HG03442 (cell line): Measurements from ENCODE around the gene PHF3.
A peak's percentile ranks its signal among the peaks of the same experiment; 100 is the strongest.
"Not testable (repeated sequence)": the region's sequence is repeated elsewhere in the genome, so short reads cannot be mapped to it uniquely, and the experiment has no call there.

Experiments
- ATAC-seq: cut with Tn5 transposase; IDR thresholded peaks from one replicate; pipeline ENCODE4 v1.9.1; 2021; ENCODE audit warnings: mild to moderate bottlenecking, moderate library complexity; ENCODE audit not compliant: unreplicated experiment

PHF3 gene

DNA sequence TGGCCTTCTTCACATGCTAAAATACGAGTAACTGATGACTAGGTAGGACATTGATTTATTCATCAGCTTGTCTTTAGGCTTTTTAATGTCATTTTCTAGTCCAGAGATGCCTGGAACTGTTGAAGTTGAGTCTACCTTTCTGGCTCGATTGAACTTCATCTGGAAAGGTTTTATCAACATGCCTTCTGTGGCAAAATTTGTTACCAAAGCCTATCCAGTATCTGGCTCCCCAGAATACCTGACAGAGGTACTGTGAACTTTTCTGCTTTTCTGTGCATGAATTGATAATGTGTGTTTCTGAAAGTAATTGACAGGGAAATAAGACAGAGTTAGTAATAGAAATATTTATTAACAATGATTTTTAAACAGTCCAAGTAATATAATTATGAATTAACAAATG lies 71.0 kb downstream of the PHF3 start:
- no peak for ATAC-seq

DNA sequence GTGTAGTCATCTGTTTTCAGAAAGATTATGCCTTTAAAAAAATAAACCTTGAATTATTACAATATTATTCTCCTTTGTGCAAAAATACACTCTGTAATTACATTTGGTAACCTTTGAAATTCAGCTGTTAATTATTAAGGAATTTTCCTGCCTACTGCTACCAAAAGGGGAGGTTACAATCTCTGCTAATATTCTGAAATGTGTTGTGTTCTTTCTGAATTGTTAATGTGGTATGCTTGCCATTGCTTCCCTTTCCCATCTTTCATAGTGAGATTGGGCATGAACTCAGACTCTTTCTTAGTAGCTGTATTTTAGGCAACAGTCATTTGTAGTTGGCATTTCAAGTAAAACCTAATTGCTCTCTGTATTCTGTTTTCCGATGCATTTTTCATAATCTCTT lies 73.0 kb downstream of the PHF3 start:
- ATAC-seq = no peak

DNA sequence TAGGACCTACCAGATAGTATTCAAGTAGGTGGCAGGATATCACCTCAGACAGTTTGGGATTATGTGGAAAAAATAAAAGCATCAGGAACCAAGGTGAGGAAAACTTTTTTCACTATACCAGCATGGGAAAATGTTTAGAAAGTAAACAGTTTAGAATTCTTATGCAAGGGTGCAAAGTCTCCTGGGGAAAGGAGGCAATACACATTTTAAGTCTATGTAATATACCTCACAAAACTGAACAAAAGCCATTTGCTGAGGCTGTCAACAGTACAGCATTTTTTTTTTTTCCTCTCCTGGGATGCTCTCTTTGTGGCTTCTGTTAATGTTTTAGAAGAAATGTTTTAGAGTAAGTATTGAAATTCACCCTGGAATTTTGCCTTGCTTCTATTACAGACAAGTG lies 73.5 kb downstream of the PHF3 start:
- no peak for ATAC-seq

DNA sequence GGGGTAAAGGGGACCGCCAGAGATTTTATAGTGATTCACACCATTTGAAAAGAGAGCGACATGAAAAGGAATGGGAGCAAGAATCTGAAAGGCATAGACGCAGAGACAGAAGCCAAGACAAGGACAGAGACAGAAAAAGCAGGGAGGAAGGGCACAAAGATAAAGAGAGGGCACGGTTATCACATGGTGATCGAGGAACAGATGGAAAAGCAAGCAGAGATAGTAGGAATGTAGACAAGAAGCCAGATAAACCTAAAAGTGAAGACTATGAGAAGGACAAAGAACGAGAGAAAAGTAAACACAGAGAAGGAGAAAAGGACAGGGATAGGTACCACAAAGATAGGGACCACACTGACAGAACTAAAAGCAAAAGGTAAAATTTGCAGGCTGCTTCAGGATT lies 77.7 kb downstream of the PHF3 start:
- no peak for ATAC-seq

DNA sequence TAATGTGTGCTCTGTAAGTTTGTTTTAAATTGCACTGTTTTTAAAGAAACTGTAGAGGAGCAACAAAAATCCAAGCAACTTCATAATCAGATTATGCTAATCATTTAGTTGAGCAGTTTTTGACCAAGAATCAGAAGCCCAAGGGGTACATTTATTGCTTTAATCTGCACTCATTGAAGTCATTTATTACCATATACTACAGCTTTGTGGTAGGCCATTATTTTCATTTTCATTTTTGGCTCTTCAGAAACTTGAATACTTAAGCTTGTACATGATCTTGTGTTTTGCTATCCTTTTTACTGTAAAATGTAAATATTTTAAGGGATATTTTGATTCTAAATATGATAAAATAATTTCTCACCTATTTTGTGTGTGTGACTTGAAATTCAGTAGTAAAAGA lies 78.5 kb downstream of the PHF3 start:
- no peak for ATAC-seq

DNA sequence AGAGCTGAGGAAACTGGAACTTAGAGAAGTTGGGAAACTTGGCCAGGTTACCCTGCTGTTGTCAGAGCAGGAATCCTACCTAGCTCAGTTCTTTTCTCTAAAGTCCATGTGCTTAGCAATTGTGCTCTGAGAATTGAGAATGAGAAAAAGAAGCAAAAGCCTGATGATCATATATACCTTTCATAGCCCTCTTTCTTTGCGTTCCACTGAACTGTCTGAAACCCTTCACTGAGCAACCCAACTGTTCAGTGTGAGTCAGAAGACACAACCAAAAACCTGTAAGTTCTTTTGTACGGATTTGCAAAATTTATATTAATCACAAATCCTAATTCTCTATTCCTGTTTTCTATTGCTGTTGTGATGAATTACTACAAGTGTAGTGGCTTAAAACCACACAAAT lies 80.6 kb downstream of the PHF3 start:
- ATAC-seq = peak; percentile 60

DNA sequence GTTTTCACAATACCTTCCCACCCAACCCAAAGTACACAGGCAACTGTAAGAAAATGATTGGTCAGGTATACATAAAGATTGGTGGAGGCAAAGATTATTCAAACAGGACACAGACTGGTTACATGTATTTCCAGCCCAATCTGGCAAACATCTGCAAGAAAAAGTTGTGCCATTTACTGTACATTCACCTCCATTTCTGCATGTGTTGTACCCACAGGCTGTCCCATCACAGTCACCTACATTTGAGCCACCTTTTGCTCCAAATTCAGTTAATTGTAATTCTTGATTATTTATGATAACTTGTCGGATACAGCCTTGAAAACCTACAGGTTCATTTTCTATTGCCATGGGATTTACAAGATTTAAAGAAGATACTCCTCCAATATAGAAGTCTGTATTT lies 85.6 kb downstream of the PHF3 start:
- no peak for ATAC-seq

DNA sequence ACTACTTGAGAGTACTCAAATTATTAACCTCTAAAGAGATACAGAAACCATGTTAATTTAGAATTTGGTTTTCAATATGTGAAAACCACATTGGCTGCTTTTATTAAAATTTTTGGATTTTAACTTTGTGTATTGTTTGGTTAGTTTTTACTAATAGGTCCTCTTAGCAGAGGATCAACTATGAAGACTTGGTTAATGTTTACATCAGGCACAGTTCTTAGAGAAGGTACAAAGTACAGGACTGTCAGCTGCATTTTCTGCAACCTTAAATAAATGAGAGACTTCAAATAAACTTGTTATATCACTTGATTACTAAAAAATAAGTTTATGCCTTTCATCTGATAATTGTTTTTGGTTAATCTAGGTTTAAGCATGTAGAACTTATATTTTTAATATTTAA lies 89.1 kb downstream of the PHF3 start:
- ATAC-seq = no peak

DNA sequence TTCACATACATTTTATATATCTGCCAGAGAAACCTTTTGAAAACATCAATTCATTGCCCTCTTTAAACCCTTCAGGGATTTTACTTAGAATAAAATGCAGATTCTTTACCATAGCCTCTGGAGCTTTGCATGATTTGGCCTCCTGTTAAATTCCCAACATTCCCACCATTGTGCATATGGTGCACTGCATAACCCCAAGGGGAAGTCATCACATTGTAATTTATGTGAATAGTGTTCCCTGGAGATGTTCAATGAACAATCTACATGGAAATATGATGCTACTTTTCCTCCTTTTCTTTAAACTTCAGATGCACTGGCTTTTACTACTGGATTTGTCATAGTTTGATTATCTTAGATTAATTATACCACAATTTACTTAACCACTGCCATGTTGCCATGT lies 94.7 kb downstream of the PHF3 start:
- ATAC-seq = no peak

DNA sequence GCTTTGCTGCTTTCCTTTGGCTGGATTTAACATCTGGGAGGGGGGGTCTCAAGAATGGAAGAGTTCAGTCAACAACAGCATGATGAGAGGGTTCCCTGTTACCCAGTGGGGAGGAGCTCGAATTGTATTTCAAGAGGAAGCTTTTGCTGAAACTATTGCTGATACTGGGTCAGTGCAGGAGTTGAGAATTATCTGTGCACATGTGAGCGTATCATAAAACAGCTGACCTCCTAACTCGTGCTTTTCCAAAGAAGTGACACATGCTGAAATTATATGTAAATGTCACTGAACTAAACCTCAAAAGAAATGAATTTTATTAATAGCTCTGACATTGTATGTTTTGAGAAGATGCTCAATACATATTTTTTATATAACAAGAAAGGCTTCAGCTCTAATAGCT lies 96.3 kb downstream of the PHF3 start:
- no peak for ATAC-seq

DNA sequence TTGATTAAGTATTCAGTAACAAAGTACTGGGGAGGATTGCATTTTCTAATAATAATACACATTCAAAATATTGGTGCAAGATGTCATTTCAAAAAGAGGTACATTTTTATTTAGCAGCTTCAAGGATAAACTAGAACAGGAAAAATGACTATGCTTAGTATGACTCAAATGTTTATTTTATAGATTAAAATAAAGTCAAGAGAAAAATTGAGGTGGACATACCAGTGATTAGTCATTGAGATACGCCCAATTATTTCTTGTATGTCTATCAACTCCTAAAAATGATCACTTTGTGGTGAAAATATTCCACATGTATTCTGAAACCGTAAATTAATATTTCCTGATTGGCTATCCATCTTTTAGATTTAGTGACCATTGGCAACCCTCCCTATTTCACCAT lies 96.7 kb downstream of the PHF3 start:
- ATAC-seq = no peak

DNA sequence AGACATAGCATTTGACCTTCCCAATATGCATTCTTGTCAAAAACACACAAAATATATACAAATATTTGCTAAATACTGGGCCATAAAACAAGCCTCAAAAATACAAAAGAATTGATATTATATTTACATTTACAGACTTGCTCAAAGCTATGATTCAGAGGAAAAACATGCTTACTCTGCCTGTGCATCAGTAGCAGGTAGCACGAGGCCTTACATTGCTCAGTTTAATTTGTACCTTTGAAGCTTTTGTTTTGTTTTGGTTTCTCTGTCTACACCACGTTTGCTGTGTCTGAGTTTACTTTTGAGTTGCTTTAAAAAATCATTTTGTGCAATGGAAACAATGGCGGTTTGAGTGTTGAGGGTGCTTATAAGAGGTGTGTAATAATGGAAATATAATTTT lies 99.3 kb downstream of the PHF3 start:
- ATAC-seq = no peak

DNA sequence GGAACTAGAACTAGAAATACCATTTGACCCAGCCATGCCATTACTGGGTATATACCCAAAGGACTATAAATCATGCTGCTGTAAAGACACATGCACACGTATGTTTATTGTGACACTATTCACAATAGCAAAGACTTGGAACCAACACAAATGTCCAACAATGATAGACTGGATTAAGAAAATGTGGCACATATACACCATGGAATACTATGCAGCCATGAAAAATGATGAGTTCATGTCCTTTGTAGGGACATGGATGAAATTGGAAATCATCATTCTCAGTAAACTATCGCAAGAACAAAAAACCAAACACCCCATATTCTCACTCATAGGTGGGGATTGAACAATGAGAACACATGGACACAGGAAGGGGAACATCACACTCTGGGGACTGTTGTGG lies 102.6 kb downstream of the PHF3 start:
- ATAC-seq = not testable (repeated sequence)

DNA sequence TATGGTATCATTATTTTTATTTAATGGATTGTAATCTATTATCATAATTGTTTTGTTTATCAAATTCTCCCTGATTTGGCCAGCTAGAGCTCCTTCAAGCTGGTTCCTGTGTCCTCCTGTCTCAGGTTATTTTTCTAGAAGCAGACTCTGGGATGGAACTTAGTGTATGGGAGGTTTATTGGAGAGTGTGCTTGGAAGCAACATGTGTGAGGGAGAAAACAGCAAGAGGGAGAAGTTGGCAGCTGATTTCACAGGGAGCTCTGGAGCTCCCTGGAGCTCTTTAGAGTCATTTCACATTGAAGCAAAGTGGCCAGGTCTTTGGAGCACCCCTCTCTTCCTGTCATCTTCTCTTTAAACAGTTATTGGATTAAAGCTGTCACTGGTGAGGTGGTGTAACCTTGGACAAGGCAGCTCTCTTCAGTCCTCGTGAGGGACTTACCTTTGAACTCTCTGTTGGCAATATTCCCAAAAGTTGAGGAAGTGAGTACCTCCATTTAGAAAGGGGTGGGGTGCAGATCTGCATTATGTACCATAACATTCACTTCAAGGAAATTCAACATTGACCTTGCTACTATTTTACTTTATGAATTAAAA lies 103.6 kb downstream of the PHF3 start:
- no peak for ATAC-seq

DNA sequence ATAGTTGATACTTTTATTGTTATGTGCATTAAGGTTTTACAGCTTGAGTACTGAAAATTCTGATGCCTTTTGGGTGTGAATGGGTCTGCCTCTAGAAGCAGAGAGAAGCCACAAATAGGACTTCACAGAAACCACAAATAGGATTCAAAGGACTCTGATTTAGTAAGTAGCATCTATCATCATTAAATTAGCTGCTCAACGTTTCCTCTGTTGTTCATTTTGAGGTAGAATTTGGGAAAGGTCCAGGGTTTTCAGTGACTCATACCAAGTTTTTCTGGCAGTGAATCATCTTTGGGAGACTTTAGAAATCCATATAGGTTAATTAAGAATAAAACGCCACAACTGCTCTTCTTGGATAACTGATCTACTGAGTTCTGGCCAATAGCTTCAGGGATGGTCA lies 105.1 kb downstream of the PHF3 start:
- no peak for ATAC-seq

DNA sequence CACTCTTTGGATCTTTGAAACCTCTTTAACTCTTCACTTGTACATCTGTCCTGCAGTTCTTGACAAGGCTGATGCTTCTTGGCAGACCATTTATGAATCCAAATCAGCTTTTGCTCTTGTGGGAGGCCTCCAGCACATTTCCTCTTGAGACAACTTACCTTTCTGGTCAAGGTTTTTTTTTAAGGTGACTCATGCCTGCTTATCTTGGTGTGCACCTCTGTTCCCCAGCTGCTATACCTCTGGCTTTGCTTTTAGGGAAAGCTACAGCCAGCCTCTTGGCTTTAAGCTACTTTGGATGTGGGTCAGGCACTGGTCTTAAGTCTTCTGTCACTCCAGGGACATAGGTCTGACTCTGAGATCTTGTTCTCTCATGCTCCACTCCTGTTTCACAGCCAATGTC lies 106.5 kb downstream of the PHF3 start:
- no peak for ATAC-seq

DNA sequence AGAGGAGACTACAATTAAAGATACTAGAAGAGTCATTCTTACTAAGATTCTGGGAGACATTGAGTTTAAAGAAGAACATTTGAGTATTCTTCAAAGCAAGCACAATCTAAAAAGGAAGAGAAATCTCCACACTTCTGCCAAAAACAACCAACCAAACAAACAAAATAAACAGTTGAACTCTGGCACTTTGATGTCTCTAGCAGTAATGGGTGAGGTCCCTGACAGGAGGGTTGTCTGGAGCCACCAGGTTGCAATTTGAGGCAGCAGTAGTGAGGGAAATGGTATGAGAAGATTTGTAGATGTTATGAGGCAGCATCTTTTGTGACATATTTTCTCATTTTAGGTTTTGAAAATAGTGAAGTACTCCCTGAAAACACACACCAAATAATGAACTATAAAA lies 108.1 kb downstream of the PHF3 start:
- no peak for ATAC-seq

DNA sequence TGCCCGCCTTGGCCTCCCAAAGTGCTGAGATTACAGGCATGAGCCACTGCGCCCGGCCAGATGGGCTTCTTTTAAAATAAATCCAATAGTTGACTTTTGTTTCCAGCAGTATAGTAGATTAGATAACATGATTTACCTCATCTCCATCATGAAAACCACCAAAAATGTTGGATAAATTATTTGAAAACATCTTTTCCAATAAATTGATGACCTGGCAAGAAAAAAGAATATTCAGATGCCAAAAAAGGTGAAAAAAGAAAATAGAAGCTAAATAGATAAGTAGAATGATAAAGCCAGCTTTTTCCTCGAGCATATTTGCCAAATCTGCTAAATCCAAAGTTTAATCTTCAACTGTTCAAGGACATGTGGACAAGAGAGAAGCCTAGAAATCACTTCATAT lies 109.2 kb downstream of the PHF3 start:
- no peak for ATAC-seq

DNA sequence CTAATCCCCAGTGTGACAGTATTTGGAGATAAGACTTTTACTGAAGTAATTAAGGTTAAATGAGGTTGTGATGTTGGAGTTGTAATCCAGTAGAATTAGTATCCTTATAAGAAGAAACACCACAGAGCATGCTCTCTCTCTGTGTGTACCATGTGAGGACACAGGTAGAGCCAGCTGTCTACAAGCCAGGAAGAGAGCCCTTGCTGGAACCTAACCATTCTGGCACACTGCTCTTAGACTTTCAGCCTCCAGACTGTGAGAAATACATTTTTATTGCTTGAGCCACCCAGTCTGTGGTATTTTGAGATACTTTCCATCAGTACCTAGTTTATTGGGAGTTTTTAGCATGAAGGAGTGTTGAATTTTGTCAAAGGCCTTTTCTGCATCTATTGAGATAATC lies 110.2 kb downstream of the PHF3 start:
- no peak for ATAC-seq

DNA sequence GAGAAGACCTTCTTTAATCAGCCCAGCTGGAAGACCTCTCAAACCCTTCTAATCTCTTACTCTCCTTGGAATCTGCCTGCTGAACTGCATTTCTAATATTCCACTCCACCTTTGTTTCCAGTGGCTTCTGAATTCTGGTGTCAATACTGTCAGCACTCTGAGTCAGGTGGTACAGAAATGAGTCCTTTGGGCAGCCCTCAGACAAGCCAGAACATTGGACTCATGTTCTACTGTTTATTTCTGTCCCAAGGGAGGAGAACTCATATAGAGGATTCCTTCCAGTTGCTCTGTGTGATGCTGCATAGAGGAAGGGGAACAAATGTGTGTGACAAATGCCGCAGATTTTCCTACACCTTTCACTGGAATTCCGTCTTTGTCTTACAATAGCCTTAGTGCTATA lies 114.8 kb downstream of the PHF3 start:
- ATAC-seq = no peak

DNA sequence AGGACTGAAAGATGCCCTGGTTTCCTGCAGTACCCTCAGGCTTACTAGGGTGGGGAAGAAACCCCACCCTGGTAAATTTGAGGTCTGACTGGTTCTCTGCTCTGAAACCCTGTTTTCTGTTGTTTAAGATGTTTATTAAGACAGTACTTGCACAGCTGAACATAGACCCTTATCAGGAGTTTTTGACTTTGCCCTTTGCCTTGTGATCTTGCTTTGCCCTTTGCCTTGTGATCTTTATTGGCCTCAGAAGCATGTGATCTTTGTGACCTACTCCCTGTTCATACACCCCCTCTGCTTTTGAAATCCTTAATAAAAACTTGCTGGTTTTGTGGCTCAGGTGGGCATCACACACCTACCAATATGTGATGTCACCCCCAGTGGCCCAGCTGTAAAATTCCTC lies 121.7 kb downstream of the PHF3 start:
- ATAC-seq = not testable (repeated sequence)

DNA sequence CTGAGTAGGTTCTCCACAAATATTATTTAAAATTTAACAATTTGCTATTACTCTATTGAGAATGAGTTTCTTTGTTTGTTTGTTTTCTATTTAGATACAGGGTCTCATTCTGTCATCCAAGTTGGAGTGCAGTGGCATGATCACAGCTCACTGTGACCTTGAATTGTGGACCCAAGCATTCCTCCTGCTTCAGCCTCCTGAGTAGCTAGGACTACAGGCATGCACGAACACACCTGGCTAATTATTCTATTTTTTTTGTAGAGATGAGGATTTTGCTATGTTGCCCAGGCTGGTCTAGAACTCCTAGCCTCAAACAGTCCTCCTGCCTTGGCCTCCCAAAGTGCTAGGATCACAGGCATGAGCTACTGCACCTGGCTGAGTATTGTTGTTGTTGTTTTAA lies 122.2 kb downstream of the PHF3 start:
- ATAC-seq = no peak

DNA sequence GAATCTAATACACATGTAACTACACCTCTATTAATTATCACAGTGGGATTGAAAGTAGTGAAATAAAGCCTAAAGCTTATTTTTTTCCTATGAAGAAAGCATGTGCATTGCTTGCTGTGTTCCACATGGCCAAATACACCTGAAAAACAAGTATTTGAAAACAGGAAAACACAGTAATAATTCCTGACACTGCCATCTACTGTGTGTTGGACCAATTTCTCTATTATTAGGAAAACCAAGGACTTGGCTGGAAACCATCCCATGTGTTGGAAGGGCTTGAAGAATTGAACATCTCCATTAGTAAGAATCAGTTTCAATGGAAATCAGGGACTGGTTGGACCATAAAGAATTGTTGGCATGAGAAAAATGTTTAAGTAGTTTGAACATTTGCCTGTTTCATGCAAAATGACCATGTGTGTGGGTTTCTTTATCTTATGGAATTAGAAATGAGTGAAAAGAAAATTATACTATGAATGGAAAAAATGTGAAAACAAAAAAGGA lies 124.1 kb downstream of the PHF3 start:
- no peak for ATAC-seq

DNA sequence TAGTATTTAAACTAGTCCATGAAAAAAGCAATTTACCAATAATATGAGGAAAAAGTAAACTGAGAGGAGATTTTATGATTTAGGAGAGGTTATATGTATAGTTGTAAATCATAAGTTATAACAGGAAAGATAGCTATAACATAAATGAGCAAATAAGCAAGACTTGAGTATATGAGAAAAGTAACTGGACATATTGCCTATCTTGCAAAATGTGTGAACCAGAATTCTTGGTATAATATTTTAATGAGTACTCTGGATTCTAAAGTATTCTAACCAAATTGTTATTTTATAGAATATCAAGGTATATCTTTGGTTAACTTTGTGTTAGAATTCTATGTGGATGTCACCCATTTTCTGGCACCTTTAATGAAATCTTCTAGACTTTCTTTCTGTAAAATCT lies 124.6 kb downstream of the PHF3 start:
- ATAC-seq = no peak
